Hematopoietic multipotent progenitor cell treated with erythropoietin and hydrocortisone succinate and interleukin-3 and kit ligand, for 8 days (in vitro differentiated cells): ENCODE results near the gene SLC22A6.

ENCODE experiments used
- DNase-seq: peaks from one replicate; pipeline ENCODE4 v3.0.0-alpha.2; 2015

The SLC22A6 gene

GRCh38 chr11:62930157-62930556 lies 54.6 kb downstream of the SLC22A6 start:
- DNase-seq: no peak

- no peak for DNase-seq
Observed at GRCh38 chr11:62928011-62928410, 56.8 kb downstream of the SLC22A6 start.

- DNase-seq: no peak
Observed at GRCh38 chr11:62926680-62927455, 57.9 kb downstream of the SLC22A6 start.
